Trophoblast cell (in vitro differentiated cells and primary cell): ENCODE data around the gene BCL11A.
A peak's percentile ranks its signal among the peaks of the same experiment; 100 is the strongest.

Experiments used
- DNase-seq, 2 donors: peaks; one replicate each; pipeline ENCODE4 v3.0.0-alpha.2; 2016
- H2AFZ ChIP-seq: 2 replicates; pipeline ENCODE4 v1.6.1; 2013; ENCODE audit warnings: low read length, moderate library complexity, mild to moderate bottlenecking; ENCODE audit not compliant: insufficient read depth, poor library complexity
- H2AK5ac ChIP-seq: 2 replicates; pipeline ENCODE4 v1.6.1; 2013; ENCODE audit warnings: mild to moderate bottlenecking, low read length
- H2BK120ac ChIP-seq: 2 replicates; pipeline ENCODE4 v1.6.1; 2013; ENCODE audit warnings: low read length, mild to moderate bottlenecking, moderate library complexity; ENCODE audit not compliant: insufficient read depth, poor library complexity
- H2BK12ac ChIP-seq: 2 replicates; pipeline ENCODE4 v1.6.1; 2013; ENCODE audit warnings: mild to moderate bottlenecking, low read length, moderate library complexity
- H2BK5ac ChIP-seq: 2 replicates; pipeline ENCODE4 v1.6.1; 2013; ENCODE audit warnings: low read length, low read depth, moderate library complexity, mild to moderate bottlenecking; ENCODE audit not compliant: poor library complexity
- H3K14ac ChIP-seq: 2 replicates; pipeline ENCODE4 v1.6.1; 2013; ENCODE audit warnings: mild to moderate bottlenecking, low read length
- H3K18ac ChIP-seq: 2 replicates; pipeline ENCODE4 v1.6.1; 2013; ENCODE audit warnings: mild to moderate bottlenecking, low read length
- H3K23ac ChIP-seq: 2 replicates; pipeline ENCODE4 v1.6.1; 2013; ENCODE audit warnings: low read length
- H3K27ac ChIP-seq: 2 replicates; pipeline ENCODE4 v1.5.1; 2013; ENCODE audit warnings: low read depth, mild to moderate bottlenecking, inconsistent platforms, low read length, moderate library complexity
- H3K27me3 ChIP-seq: 2 replicates; pipeline ENCODE4 v1.6.1; 2013; ENCODE audit warnings: inconsistent platforms, mild to moderate bottlenecking, low read length, moderate library complexity; ENCODE audit not compliant: insufficient read depth
- H3K36me3 ChIP-seq, 2 experiments: 1 replicate in 1 of 2; 2 replicates in 1 of 2; pipeline ENCODE4 v1.6.1; 2013; ENCODE audit warnings: low read length in 2 of 2, mild to moderate bottlenecking in 2 of 2, moderate library complexity in 1 of 2; ENCODE audit not compliant: insufficient read depth in 2 of 2, control insufficient read depth in 1 of 2
- H3K4ac ChIP-seq: 2 replicates; pipeline ENCODE4 v1.6.1; 2013; ENCODE audit warnings: low read depth, mild to moderate bottlenecking, low read length, moderate library complexity
- H3K4me1 ChIP-seq, 2 experiments: 1 replicate in 1 of 2; 2 replicates in 1 of 2; pipeline ENCODE4 v1.6.1; 2013; ENCODE audit warnings: low read length in 2 of 2, mild to moderate bottlenecking in 2 of 2, moderate library complexity in 1 of 2; ENCODE audit not compliant: insufficient read depth in 2 of 2, control insufficient read depth in 1 of 2
- H3K4me2 ChIP-seq: 2 replicates; pipeline ENCODE4 v1.6.1; 2013; ENCODE audit warnings: inconsistent platforms, mild to moderate bottlenecking, low read length, moderate library complexity
- H3K4me3 ChIP-seq: 2 replicates; pipeline ENCODE4 v1.5.1; 2013; ENCODE audit warnings: mild to moderate bottlenecking, low read depth, low read length, inconsistent platforms
- H3K79me1 ChIP-seq: one replicate; pipeline ENCODE4 v1.6.1; 2013; ENCODE audit warnings: low read length
- H3K79me2 ChIP-seq: 2 replicates; pipeline ENCODE4 v1.6.1; 2013; ENCODE audit warnings: low read length, mild to moderate bottlenecking; ENCODE audit not compliant: control insufficient read depth, insufficient read depth, poor library complexity
- H3K9ac ChIP-seq: 2 replicates; pipeline ENCODE4 v1.6.1; 2013; ENCODE audit warnings: mild to moderate bottlenecking, low read length
- H3K9me3 ChIP-seq: 2 replicates; pipeline ENCODE4 v1.6.1; 2013; ENCODE audit warnings: low read depth, mild to moderate bottlenecking, control low read depth, inconsistent platforms, low read length; ENCODE audit not compliant: insufficient read depth
- H4K12ac ChIP-seq: 2 replicates; pipeline ENCODE4 v1.6.1; 2013; ENCODE audit warnings: low read depth, mild to moderate bottlenecking, low read length, moderate library complexity
- H4K8ac ChIP-seq: 2 replicates; pipeline ENCODE4 v1.6.1; 2013; ENCODE audit warnings: low read depth, mild to moderate bottlenecking, low read length, moderate library complexity
- H4K91ac ChIP-seq: one replicate; pipeline ENCODE4 v1.6.1; 2013; ENCODE audit warnings: low read depth, mild to moderate bottlenecking, low read length, moderate library complexity
- WGBS: extraction: QIAGEN DNeasy Blood & Tissue Kit; methylation state at CpG from one replicate; pipeline ENCODE4 v1.1.7; 2013; ENCODE audit warnings: missing lambda C conversion rate; ENCODE audit not compliant: insufficient read length, insufficient coverage; ENCODE audit errors: extremely low coverage; 5-methylcytosine and 5-hydroxymethylcytosine counted together

Gene BCL11A

GRCh38 chr2:60554074-60554645 is 706 bp upstream of the BCL11A start:
- Histone ChIP-seq H3K14ac (peak overlapping the region; percentile 79), H3K4ac (peak overlapping the region; percentile 77), H3K18ac (peak overlapping the region; percentile 84), H4K8ac (peak overlapping the region; percentile 78), H3K9ac (peak overlapping the region; percentile 78), H2AFZ (peak overlapping the region; percentile 82), H3K9me3 (peaks cover 3% of the 10 kb centered on the region), H3K79me1 (peaks cover 32% of the 10 kb centered on the region), H3K79me2 (peaks cover 18% of the 10 kb centered on the region), H3K27me3 (no peaks in the 10 kb centered on the region), H3K23ac (no peak overlapping the region), H4K12ac (peak overlapping the region; percentile 80), H3K4me2 (peak overlapping the region; percentile 97), H2BK120ac (peak overlapping the region; percentile 82), H2BK12ac (peak overlapping the region; percentile 50), H2AK5ac (no peak overlapping the region), H3K4me3 (peak overlapping the region; percentile 76), H3K36me3 (no peaks in the 10 kb centered on the region), H4K91ac (peak overlapping the region; percentile 76), H3K27ac (peak overlapping the region; percentile 62), H2BK5ac (peak overlapping the region; percentile 87), H3K4me1 (peaks cover 8 to 9% of the 10 kb centered on the region in 2 experiments)
- WGBS: no CpG with 5 or more reads among the region's 56 CpGs
- DNase-seq: peak in 1 of 2 donors; percentile 35

- Histone ChIP-seq H3K4ac (no peak overlapping the region), H2BK12ac (no peak overlapping the region), H3K4me3 (peak overlapping the region; percentile 89), H2AFZ (peak overlapping the region; percentile 1), H3K27me3 (no peaks in the 10 kb centered on the region), H3K9me3 (peaks cover 3% of the 10 kb centered on the region), H2AK5ac (no peak overlapping the region), H4K8ac (no peak overlapping the region), H3K27ac (no peak overlapping the region), H2BK5ac (no peak overlapping the region), H3K9ac (peak overlapping the region; percentile 65), H3K18ac (peak overlapping the region; percentile 91), H4K91ac (no peak overlapping the region), H3K4me1 (peaks cover 8 to 9% of the 10 kb centered on the region in 2 experiments), H3K4me2 (peak overlapping the region; percentile 88), H3K36me3 (no peaks in the 10 kb centered on the region), H2BK120ac (no peak overlapping the region), H3K23ac (no peak overlapping the region), H3K79me1 (peaks cover 33% of the 10 kb centered on the region), H3K79me2 (peaks cover 18% of the 10 kb centered on the region), H3K14ac (no peak overlapping the region), H4K12ac (no peak overlapping the region)
- DNase-seq: no peak
- WGBS: no CpG with 5 or more reads among the region's 38 CpGs
These were observed 481 bp downstream of the BCL11A start for GRCh38 chr2:60552851-60553494.

GRCh38 chr2:60552078-60552850 is 1.2 kb downstream of the BCL11A start:
- peak in 1 of 2 donors; percentile 23 for DNase-seq
- Histone ChIP-seq H3K9ac (peak overlapping the region; percentile 65), H3K36me3 (no peaks in the 10 kb centered on the region), H3K27me3 (no peaks in the 10 kb centered on the region), H3K79me1 (peaks cover 33% of the 10 kb centered on the region), H3K18ac (peak overlapping the region; percentile 91), H2AFZ (peak overlapping the region; percentile 1), H4K8ac (peak overlapping the region; percentile 14), H4K12ac (no peak overlapping the region), H2AK5ac (no peak overlapping the region), H3K4me2 (peak overlapping the region; percentile 88), H2BK120ac (peak overlapping the region; percentile 25), H3K9me3 (peaks cover 3% of the 10 kb centered on the region), H3K79me2 (peaks cover 18% of the 10 kb centered on the region), H4K91ac (peak overlapping the region; percentile 59), H2BK5ac (peak overlapping the region; percentile 69), H3K23ac (no peak overlapping the region), H3K4ac (peak overlapping the region; percentile 67), H3K4me1 (peaks cover 8 to 9% of the 10 kb centered on the region in 2 experiments), H3K27ac (no peak overlapping the region), H3K4me3 (peak overlapping the region; percentile 89), H2BK12ac (peak overlapping the region; percentile 17), H3K14ac (peak overlapping the region; percentile 81)
- WGBS: no CpG with 5 or more reads among the region's 49 CpGs

- H2AK5ac ChIP-seq: peak overlapping the region; percentile 77
- peaks cover 18% of the 10 kb centered on the region for H3K79me2 ChIP-seq
- H3K4me1 ChIP-seq: peaks cover 6% of the 10 kb centered on the region in 2 experiments
- H4K91ac ChIP-seq: peak overlapping the region; percentile 90
- H3K9me3 ChIP-seq: peaks cover 3% of the 10 kb centered on the region
- no peaks in the 10 kb centered on the region for H3K36me3 ChIP-seq
- WGBS: no CpG with 5 or more reads among the region's 63 CpGs
- peak overlapping the region; percentile 34 for H4K8ac ChIP-seq
- H3K79me1 ChIP-seq: peaks cover 33% of the 10 kb centered on the region
- peak in 1 of 2 donors; percentile 32 for DNase-seq
- no peaks in the 10 kb centered on the region for H3K27me3 ChIP-seq
- H3K4ac ChIP-seq: peak overlapping the region; percentile 64
- H3K23ac ChIP-seq: no peak overlapping the region
- peak overlapping the region; percentile 63 for H2BK12ac ChIP-seq
- peak overlapping the region; percentile 89 for H3K4me3 ChIP-seq
- peak overlapping the region; percentile 83 for H3K27ac ChIP-seq
- no peak overlapping the region for H4K12ac ChIP-seq
- peak overlapping the region; percentile 82 for H2AFZ ChIP-seq
- peak overlapping the region; percentile 69 for H2BK5ac ChIP-seq
- peak overlapping the region; percentile 76 for H3K9ac ChIP-seq
- peak overlapping the region; percentile 83 for H2BK120ac ChIP-seq
- H3K14ac ChIP-seq: peak overlapping the region; percentile 86
- peak overlapping the region; percentile 95 for H3K18ac ChIP-seq
- peak overlapping the region; percentile 88 for H3K4me2 ChIP-seq
These were observed 2.0 kb downstream of the BCL11A start for GRCh38 chr2:60551240-60552077.
